Karpas-422 (cell line): ENCODE measurements around the gene MED27. TPM values are rescaled to one million over a fixed set of nuclear protein-coding genes. Genes with fewer than 3 reads are reported as not detected.

Experiments used
- DNase-seq: peaks from one replicate; pipeline ENCODE4 v3.0.0-alpha.2; 2015
- H2AFZ ChIP-seq: fragments of 200-600 bp; sonication (generic); 2 replicates; pipeline ENCODE4 v1.6.1; 2014; ENCODE audit warnings: antibody characterized with exemption, low read length, mixed read lengths
- H3K27ac ChIP-seq: fragments of 200-600 bp; sonication (generic); 2 replicates; pipeline ENCODE4 v1.5.1; 2014; ENCODE audit warnings: mild to moderate bottlenecking, low read length, moderate library complexity
- H3K27me3 ChIP-seq: fragments of 200-600 bp; sonication (generic); 2 replicates; pipeline ENCODE4 v1.6.1; 2014; ENCODE audit warnings: low read length, mixed read lengths
- H3K36me3 ChIP-seq: fragments of 200-600 bp; sonication (generic); 2 replicates; pipeline ENCODE4 v1.6.1; 2014; ENCODE audit warnings: low read length, mixed read lengths; ENCODE audit not compliant: insufficient read depth
- H3K4me1 ChIP-seq: fragments of 200-600 bp; sonication (generic); 2 replicates; pipeline ENCODE4 v1.6.1; 2014; ENCODE audit warnings: mild to moderate bottlenecking, low read length, mixed read lengths
- H3K4me2 ChIP-seq: fragments of 200-600 bp; sonication (generic); 2 replicates; pipeline ENCODE4 v1.6.1; 2014; ENCODE audit warnings: low read length, low read depth, mild to moderate bottlenecking; ENCODE audit not compliant: poor library complexity, severe bottlenecking
- H3K4me3 ChIP-seq: fragments of 200-600 bp; sonication (generic); 2 replicates; pipeline ENCODE4 v1.5.1; 2014; ENCODE audit warnings: mild to moderate bottlenecking, antibody characterized with exemption, low read length, mixed read lengths
- H3K79me2 ChIP-seq: fragments of 200-600 bp; sonication (generic); 2 replicates; pipeline ENCODE4 v1.6.1; 2014; ENCODE audit warnings: mild to moderate bottlenecking, low read length, mixed read lengths
- H3K9ac ChIP-seq: fragments of 200-600 bp; sonication (generic); 2 replicates; pipeline ENCODE4 v1.6.0; 2014; ENCODE audit warnings: low read length
- H3K9me2 ChIP-seq: fragments of 200-600 bp; sonication (generic), shearing (Covaris generic); replicated peaks from 2 replicates; pipeline ENCODE4 v1.6.0; 2014; ENCODE audit warnings: mild to moderate bottlenecking, low read length, moderate library complexity; ENCODE audit not compliant: insufficient read depth
- H3K9me3 ChIP-seq: fragments of 300-700, 200-600 bp; sonication (generic); 2 replicates; pipeline ENCODE4 v1.6.1; 2014; ENCODE audit warnings: low read length, mixed read lengths
- H4K20me1 ChIP-seq: fragments of 200-600 bp; sonication (generic); 2 replicates; pipeline ENCODE4 v1.6.1; 2014; ENCODE audit warnings: mild to moderate bottlenecking, antibody characterized with exemption, low read length, low read depth; ENCODE audit not compliant: insufficient read depth
- total RNA-seq: library from RNA; depleted of rRNA; stranded (reverse); fragments of >200 nt; shearing (Covaris generic); gene quantifications from 2 replicates; pipeline ENCODE4 v1.2.3, GENCODE V29; 2014; ENCODE audit warnings: low replicate concordance

The MED27 gene
- total RNA-seq, 1 experiment from 2014 or later, result 19.8 TPM

GRCh38 chr9:131885144-131885609, 194.5 kb downstream of the MED27 start:
- Histone ChIP-seq H3K27me3 (no peaks in the 10 kb centered on the region), H2AFZ (no peak overlapping the region), H3K4me2 (no peak overlapping the region), H3K9me2 (no peaks in the 10 kb centered on the region), H3K27ac (no peak overlapping the region), H3K9ac (no peak overlapping the region), H3K36me3 (no peaks in the 10 kb centered on the region), H3K79me2 (no peaks in the 10 kb centered on the region), H3K4me1 (peaks cover 6% of the 10 kb centered on the region), H3K4me3 (no peak overlapping the region), H3K9me3 (no peaks in the 10 kb centered on the region), H4K20me1 (no peaks in the 10 kb centered on the region)
- DNase-seq, result no peak

DNA sequence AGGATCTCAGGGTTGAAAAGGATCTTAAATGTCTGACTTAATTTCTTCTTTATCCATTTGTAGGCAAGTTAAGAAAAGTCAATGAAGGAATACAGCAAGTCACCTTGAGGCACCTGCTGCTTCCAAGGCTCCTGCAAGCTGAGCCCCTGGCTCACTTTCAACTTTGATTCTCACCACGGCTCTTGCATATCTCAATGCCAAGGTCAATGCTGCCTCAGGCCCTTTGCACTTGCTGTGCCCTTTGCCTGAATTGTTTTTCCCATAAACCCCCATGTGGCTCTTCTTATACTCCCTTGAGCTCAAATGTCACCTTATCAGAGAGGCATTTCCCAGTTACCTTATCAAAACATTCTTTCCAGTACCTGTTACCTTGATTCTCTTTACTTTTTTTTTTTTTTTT, 195.4 kb downstream of the MED27 start:
- no peaks in the 10 kb centered on the region for H3K27me3 ChIP-seq
- H2AFZ ChIP-seq, result no peak overlapping the region
- no peak overlapping the region for H3K4me3 ChIP-seq
- no peaks in the 10 kb centered on the region for H4K20me1 ChIP-seq
- DNase-seq, result no peak
- H3K9ac ChIP-seq, result no peak overlapping the region
- no peak overlapping the region for H3K27ac ChIP-seq
- H3K36me3 ChIP-seq, result no peaks in the 10 kb centered on the region
- peaks cover 6% of the 10 kb centered on the region for H3K4me1 ChIP-seq
- no peak overlapping the region for H3K4me2 ChIP-seq
- no peaks in the 10 kb centered on the region for H3K79me2 ChIP-seq
- no peaks in the 10 kb centered on the region for H3K9me3 ChIP-seq
- H3K9me2 ChIP-seq, result no peaks in the 10 kb centered on the region

GRCh38 chr9:131880833-131881583, 198.7 kb downstream of the MED27 start:
- Histone ChIP-seq H3K9me2 (no peaks in the 10 kb centered on the region), H4K20me1 (no peaks in the 10 kb centered on the region), H3K36me3 (no peaks in the 10 kb centered on the region), H3K79me2 (no peaks in the 10 kb centered on the region), H3K4me2 (no peak overlapping the region), H3K4me1 (no peaks in the 10 kb centered on the region), H3K9me3 (no peaks in the 10 kb centered on the region), H3K27ac (no peak overlapping the region), H3K9ac (no peak overlapping the region), H3K27me3 (no peaks in the 10 kb centered on the region), H2AFZ (no peak overlapping the region), H3K4me3 (no peak overlapping the region)
- no peak for DNase-seq

GRCh38 chr9:131879911-131880290, 199.8 kb downstream of the MED27 start:
- Histone ChIP-seq H3K4me2 (no peak overlapping the region), H2AFZ (no peak overlapping the region), H3K27ac (no peak overlapping the region), H3K79me2 (no peaks in the 10 kb centered on the region), H4K20me1 (no peaks in the 10 kb centered on the region), H3K4me3 (no peak overlapping the region), H3K9me2 (no peaks in the 10 kb centered on the region), H3K36me3 (no peaks in the 10 kb centered on the region), H3K4me1 (no peaks in the 10 kb centered on the region), H3K9me3 (no peaks in the 10 kb centered on the region), H3K9ac (no peak overlapping the region), H3K27me3 (no peaks in the 10 kb centered on the region)
- no peak for DNase-seq

- Histone ChIP-seq H3K9me2 (no peaks in the 10 kb centered on the region), H3K4me1 (no peaks in the 10 kb centered on the region), H2AFZ (no peak overlapping the region), H3K9ac (no peak overlapping the region), H3K4me2 (no peak overlapping the region), H3K36me3 (no peaks in the 10 kb centered on the region), H3K27ac (no peak overlapping the region), H3K4me3 (no peak overlapping the region), H3K79me2 (no peaks in the 10 kb centered on the region), H4K20me1 (no peaks in the 10 kb centered on the region), H3K9me3 (no peaks in the 10 kb centered on the region), H3K27me3 (no peaks in the 10 kb centered on the region)
- no peak for DNase-seq
These were observed 200.3 kb downstream of the MED27 start for GRCh38 chr9:131879181-131879910.

- H3K79me2 ChIP-seq, result no peaks in the 10 kb centered on the region
- H3K9me2 ChIP-seq, result no peaks in the 10 kb centered on the region
- no peak overlapping the region for H3K27ac ChIP-seq
- no peak overlapping the region for H3K9ac ChIP-seq
- H3K4me2 ChIP-seq, result no peak overlapping the region
- no peak overlapping the region for H3K4me3 ChIP-seq
- H4K20me1 ChIP-seq, result no peaks in the 10 kb centered on the region
- no peaks in the 10 kb centered on the region for H3K36me3 ChIP-seq
- H3K9me3 ChIP-seq, result no peaks in the 10 kb centered on the region
- no peaks in the 10 kb centered on the region for H3K27me3 ChIP-seq
- no peak overlapping the region for H2AFZ ChIP-seq
- no peak for DNase-seq
- no peaks in the 10 kb centered on the region for H3K4me1 ChIP-seq
These were observed 203.2 kb downstream of the MED27 start for GRCh38 chr9:131876486-131876885.

DNA sequence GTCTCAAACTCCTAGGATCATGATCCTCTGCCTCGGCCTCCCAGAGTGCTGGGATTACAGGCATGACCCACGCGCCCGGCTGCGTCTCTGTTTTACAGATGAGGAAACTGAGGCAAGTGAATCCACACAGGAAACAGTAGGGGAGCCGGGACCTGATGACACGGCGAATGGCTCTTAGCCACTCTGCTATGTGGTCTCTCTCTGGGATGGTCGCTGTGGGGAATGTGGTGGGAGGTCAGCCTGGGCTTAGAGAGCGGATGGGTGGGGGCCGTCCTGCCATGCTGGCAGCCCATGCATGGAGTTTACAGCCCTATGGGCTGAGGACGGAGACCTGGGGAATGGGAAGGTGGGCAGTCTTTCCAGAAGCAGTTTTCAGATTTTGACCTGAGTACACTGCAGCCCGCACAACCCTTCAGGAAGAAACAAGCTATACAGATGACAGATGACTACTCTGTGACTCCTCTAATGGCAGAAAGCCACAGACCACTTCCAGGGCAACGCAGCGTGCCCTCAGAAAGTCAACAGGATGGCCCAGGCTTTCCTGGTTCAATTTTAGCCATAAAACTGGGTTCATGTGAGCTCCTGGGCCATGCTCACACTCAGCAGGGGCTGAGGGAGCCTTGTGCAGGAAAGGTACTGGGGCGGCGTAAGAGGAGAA, 203.7 kb downstream of the MED27 start:
- H4K20me1 ChIP-seq, result no peaks in the 10 kb centered on the region
- no peaks in the 10 kb centered on the region for H3K9me3 ChIP-seq
- H3K4me1 ChIP-seq, result no peaks in the 10 kb centered on the region
- H3K79me2 ChIP-seq, result no peaks in the 10 kb centered on the region
- no peaks in the 10 kb centered on the region for H3K27me3 ChIP-seq
- H3K4me3 ChIP-seq, result no peak overlapping the region
- no peak for DNase-seq
- H3K9ac ChIP-seq, result no peak overlapping the region
- H3K27ac ChIP-seq, result no peak overlapping the region
- no peak overlapping the region for H2AFZ ChIP-seq
- no peaks in the 10 kb centered on the region for H3K36me3 ChIP-seq
- no peak overlapping the region for H3K4me2 ChIP-seq
- no peaks in the 10 kb centered on the region for H3K9me2 ChIP-seq

GRCh38 chr9:131874916-131875670, 204.6 kb downstream of the MED27 start:
- Histone ChIP-seq H3K9ac (no peak overlapping the region), H4K20me1 (no peaks in the 10 kb centered on the region)
- DNase-seq, result no peak

More at GRCh38 chr9:131874916-131875670, 204.6 kb downstream of the MED27 start:
- H3K27me3 ChIP-seq, result no peaks in the 10 kb centered on the region
- H3K36me3 ChIP-seq, result no peaks in the 10 kb centered on the region
- no peak overlapping the region for H3K4me3 ChIP-seq
- H3K79me2 ChIP-seq, result no peaks in the 10 kb centered on the region
- no peak overlapping the region for H3K4me2 ChIP-seq
- H3K9me2 ChIP-seq, result no peaks in the 10 kb centered on the region
- no peaks in the 10 kb centered on the region for H3K9me3 ChIP-seq
- H2AFZ ChIP-seq, result no peak overlapping the region
- no peaks in the 10 kb centered on the region for H3K4me1 ChIP-seq
- H3K27ac ChIP-seq, result no peak overlapping the region
